GM18511 (cell line): ENCODE measurements around the gene ESYT2.
A peak's percentile ranks its signal among the peaks of the same experiment; 100 is the strongest.

ENCODE experiments used
- ATAC-seq: cut with Tn5 transposase; IDR thresholded peaks from one replicate; pipeline ENCODE4 v1.9.1; 2021; ENCODE audit warnings: mild to moderate bottlenecking, moderate library complexity; ENCODE audit not compliant: unreplicated experiment

Gene ESYT2

DNA sequence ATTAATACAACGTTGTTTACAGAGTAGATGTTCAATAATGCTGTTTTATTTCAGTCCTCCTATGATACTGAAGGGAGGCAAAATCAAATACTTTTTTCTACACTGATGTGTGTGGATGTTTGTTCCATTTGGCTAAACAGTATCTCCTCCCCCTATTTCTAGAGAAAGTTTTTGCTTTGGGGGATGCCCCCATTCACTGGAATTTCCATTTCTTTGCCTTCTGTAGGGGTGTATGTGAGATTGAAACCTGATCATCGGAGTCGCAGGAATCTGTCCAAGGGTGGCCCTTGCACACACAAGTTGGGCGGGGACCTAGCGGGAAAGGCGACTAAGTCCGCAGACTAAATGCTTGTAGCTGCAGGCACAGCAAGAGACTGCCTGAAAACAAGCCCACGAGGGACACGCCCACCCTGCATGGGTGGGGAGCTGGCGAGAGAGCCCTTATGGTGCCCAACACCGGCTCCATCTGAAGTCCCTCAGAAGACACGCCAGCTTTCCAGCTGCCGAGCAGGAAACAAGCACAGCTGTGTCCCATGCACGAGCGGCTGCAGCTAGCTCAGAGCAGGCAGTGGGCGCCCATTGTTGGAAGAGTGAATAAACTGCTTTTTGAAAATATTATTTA is 58.0 kb downstream of the ESYT2 start:
- no peak for ATAC-seq

GRCh38 chr7:158767707-158768106 is 61.6 kb downstream of the ESYT2 start:
- no peak for ATAC-seq

DNA sequence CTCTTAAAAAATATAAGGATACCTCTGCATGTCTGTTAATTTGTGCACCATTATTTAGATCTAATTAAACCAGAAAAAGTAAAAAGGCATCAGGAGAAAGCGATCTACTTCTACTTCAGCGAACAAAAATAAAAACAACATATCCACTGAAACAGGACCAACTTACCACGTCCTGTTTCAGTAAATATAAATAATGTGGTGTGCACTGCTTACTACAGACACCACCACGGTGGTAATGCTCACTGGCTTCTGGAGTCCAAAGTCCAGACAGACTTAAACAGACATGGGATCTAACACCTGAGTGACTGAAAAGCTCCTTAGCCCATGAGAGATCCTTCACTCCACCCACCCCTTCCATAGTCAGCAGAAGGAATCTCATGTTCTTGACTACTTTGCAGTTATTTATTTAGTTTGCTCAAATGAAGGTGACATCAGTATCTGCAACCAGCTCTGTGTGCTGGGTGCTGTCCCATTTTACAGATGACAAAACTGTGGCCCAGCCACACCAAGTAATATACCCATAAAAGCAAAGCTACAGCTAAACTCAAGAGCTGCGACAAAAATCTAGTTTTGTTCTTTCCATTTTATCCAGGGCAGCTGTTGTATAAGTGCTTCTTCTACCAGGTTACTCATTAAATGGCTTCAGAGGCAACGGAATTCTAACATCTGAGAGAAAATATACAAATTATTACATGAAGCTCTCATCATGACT is 62.6 kb downstream of the ESYT2 start:
- peak; percentile 77 for ATAC-seq

GRCh38 chr7:158765020-158765419 is 64.3 kb downstream of the ESYT2 start:
- ATAC-seq: no peak

GRCh38 chr7:158763454-158764033 is 65.8 kb downstream of the ESYT2 start:
- no peak for ATAC-seq

- no peak for ATAC-seq
Observed at GRCh38 chr7:158761945-158762344, 67.4 kb downstream of the ESYT2 start.

- ATAC-seq: no peak
Observed at GRCh38 chr7:158760936-158761335, 68.4 kb downstream of the ESYT2 start.

- no peak for ATAC-seq
Observed at GRCh38 chr7:158760445-158760764, 68.9 kb downstream of the ESYT2 start.

GRCh38 chr7:158759749-158760444 is 69.4 kb downstream of the ESYT2 start:
- no peak for ATAC-seq

DNA sequence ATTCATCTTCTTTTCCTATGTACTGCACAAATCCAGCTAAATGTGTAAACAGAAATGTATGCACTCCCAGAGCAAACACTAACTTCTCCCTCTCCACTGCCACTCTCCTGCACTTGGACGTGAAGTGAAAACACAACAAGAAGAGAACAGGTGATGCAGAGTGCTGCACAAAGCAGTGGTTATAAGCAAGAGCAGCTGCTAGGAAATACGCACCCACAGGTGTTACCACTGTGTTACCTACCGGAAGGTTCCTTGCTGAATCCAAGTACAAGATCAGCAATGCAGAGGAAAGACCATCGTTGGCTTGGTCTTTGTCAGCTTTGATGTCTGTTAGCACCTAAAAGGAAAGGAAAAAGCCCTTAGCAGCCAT is 70.1 kb downstream of the ESYT2 start:
- ATAC-seq: no peak

GRCh38 chr7:158758586-158759244 is 70.6 kb downstream of the ESYT2 start:
- no peak for ATAC-seq

GRCh38 chr7:158757404-158757989 is 71.8 kb downstream of the ESYT2 start:
- ATAC-seq: no peak

GRCh38 chr7:158754746-158755444 is 74.4 kb downstream of the ESYT2 start:
- ATAC-seq: no peak

- no peak for ATAC-seq
Observed at GRCh38 chr7:158753900-158754299, 75.4 kb downstream of the ESYT2 start.

GRCh38 chr7:158751751-158752150 is 77.6 kb downstream of the ESYT2 start:
- no peak for ATAC-seq

GRCh38 chr7:158751199-158751598 is 78.1 kb downstream of the ESYT2 start:
- no peak for ATAC-seq

- ATAC-seq: no peak
Observed at GRCh38 chr7:158750702-158751101, 78.6 kb downstream of the ESYT2 start.

- ATAC-seq: no peak
Observed at GRCh38 chr7:158749396-158749795, 79.9 kb downstream of the ESYT2 start.

- no peak for ATAC-seq
Observed at GRCh38 chr7:158748335-158748734, 81.0 kb downstream of the ESYT2 start.

DNA sequence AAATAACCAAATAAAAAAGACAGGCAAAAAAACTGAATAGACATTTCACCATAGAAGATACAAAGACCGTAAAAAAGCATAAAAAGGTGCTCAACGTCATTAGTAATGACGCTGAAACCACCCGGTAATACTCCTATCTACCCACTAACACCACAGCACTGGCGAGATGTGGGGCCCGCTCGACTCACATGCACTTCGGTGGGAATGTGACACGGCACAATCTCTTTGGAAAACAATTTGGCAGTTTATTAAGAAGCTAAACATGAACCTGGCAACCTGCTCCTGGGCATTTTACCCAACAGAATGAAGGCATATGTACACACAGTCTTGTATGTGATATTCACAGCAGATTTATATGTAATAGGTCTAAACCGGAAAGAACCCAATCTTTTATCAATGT is 81.9 kb downstream of the ESYT2 start:
- ATAC-seq: no peak
